HepG2 (cell line): ENCODE results near the gene KLHDC4. TPM values are rescaled to one million over a fixed set of nuclear protein-coding genes. Genes with fewer than 3 reads are reported as not detected.

ENCODE experiments used
- EED ChIP-seq: sonication (generic); formaldehyde crosslinking; IDR thresholded peaks from 2 replicates; pipeline ENCODE4 v1.5.0; 2020; ENCODE audit warnings: mild to moderate bottlenecking, missing genetic modification reagents
- FOXO1 ChIP-seq: sonication (generic); formaldehyde crosslinking; IDR thresholded peaks from 2 replicates; pipeline ENCODE4 v1.4.0; 2020; ENCODE audit warnings: missing genetic modification reagents
- POLR2AphosphoS2 ChIP-seq: IDR thresholded peaks from 2 replicates; pipeline ENCODE4 v1.6.1; 2011; ENCODE audit warnings: low read depth, low read length, improper control_type of control experiment
- RARA ChIP-seq: IDR thresholded peaks from 2 replicates; pipeline ENCODE4 v1.6.1; 2016; ENCODE audit warnings: missing genetic modification reagents, missing compliant biosample characterization
- TCF12 ChIP-seq, 2 experiments: fragments of 450-650 bp in 1 of 2; sonication (generic) in 1 of 2; formaldehyde crosslinking in 1 of 2; IDR thresholded peaks; 2 replicates each; pipeline versions ENCODE4 v1.6.1 to v1.8.0; 2017 to 2022; ENCODE audit warnings: antibody characterized with exemption in 1 of 2, mild to moderate bottlenecking in 1 of 2, missing genetic modification reagents in 1 of 2, moderate library complexity in 1 of 2
- XRCC5 ChIP-seq: fragments of 200-400 bp; formaldehyde crosslinking; optimal IDR thresholded peaks from 2 replicates; pipeline ENCODE3; 2017; ENCODE audit warnings: mild to moderate bottlenecking, low read length
- YEATS2 ChIP-seq: sonication (generic); formaldehyde crosslinking; IDR thresholded peaks from 2 replicates; pipeline ENCODE4 v1.4.0; 2020; ENCODE audit warnings: missing genetic modification reagents, borderline replicate concordance
- ZNF282 ChIP-seq: fragments of 450-650 bp; IDR thresholded peaks from 2 replicates; pipeline ENCODE4 v1.6.1; 2018; ENCODE audit not compliant: partially characterized antibody
- ZNF354B ChIP-seq: sonication (generic); formaldehyde crosslinking; IDR thresholded peaks from 2 replicates; pipeline ENCODE4 v1.8.0; 2022; ENCODE audit warnings: mild to moderate bottlenecking, missing genetic modification reagents
- ZNF460 ChIP-seq: sonication (generic); formaldehyde crosslinking; IDR thresholded peaks from 2 replicates; pipeline ENCODE4 v1.5.1; 2020; ENCODE audit warnings: missing genetic modification reagents, mild to moderate bottlenecking, borderline replicate concordance
- ZNF530 ChIP-seq: sonication (generic); formaldehyde crosslinking; IDR thresholded peaks from 2 replicates; pipeline ENCODE4 v1.5.0; 2020; ENCODE audit warnings: low read depth, mild to moderate bottlenecking, missing genetic modification reagents
- ZNF567 ChIP-seq: sonication (generic); formaldehyde crosslinking; IDR thresholded peaks from 2 replicates; pipeline ENCODE4 v1.8.1; 2023; ENCODE audit warnings: mild to moderate bottlenecking, missing genetic modification reagents, borderline replicate concordance
- ZNF670 ChIP-seq: sonication (generic); formaldehyde crosslinking; IDR thresholded peaks from 2 replicates; pipeline ENCODE4 v1.8.0; 2022; ENCODE audit warnings: mild to moderate bottlenecking, missing genetic modification reagents, borderline replicate concordance
- ZNF878 ChIP-seq: sonication (generic); formaldehyde crosslinking; IDR thresholded peaks from 2 replicates; pipeline ENCODE4 v1.8.1; 2023; ENCODE audit warnings: mild to moderate bottlenecking, missing genetic modification reagents, moderate library complexity
- polyA plus RNA-seq, 8 experiments: library from polyadenylated mRNA; depleted of rRNA in 3 of 8; stranded (reverse) in 7 of 8; unstranded in 1 of 8; fragments of >200 nt; fragmentation: Illumina TruSeq in 4 of 8; extraction: Trizol in 4 of 8; gene quantifications; 2 replicates each; pipeline versions ENCODE4 v1.2.1 to v1.2.3, GENCODE V29; 2011 to 2016; ENCODE audit warnings: low read depth in 4 of 8, missing spikeins in 1 of 8, mixed read lengths in 1 of 8; ENCODE audit not compliant: insufficient read depth in 1 of 8
- total RNA-seq, 5 experiments: library from RNA; depleted of rRNA; stranded (reverse); fragments of >200 nt; fragmentation: Illumina TruSeq; extraction: Trizol; gene quantifications; 2 replicates each; pipeline ENCODE4 v1.2.3, GENCODE V29; 2016; ENCODE audit warnings: low read depth in 1 of 5
- TF ChIP-seq, protein P1 (sequence below): IDR thresholded peaks from 2 replicates; pipeline ENCODE4 v1.6.1; 2018; ENCODE audit warnings: missing genetic modification reagents
- TF ChIP-seq, protein P2 (sequence below): sonication (generic); formaldehyde crosslinking; IDR thresholded peaks from 2 replicates; pipeline ENCODE4 v1.5.0; 2020; ENCODE audit warnings: mild to moderate bottlenecking, missing genetic modification reagents
- TF ChIP-seq, protein P3 (sequence below): sonication (generic); formaldehyde crosslinking; IDR thresholded peaks from 2 replicates; pipeline ENCODE4 v1.4.0; 2020; ENCODE audit warnings: missing genetic modification reagents
- TF ChIP-seq, protein P4 (sequence below): sonication (generic); formaldehyde crosslinking; IDR thresholded peaks from 2 replicates; pipeline ENCODE4 v1.4.0; 2020; ENCODE audit warnings: missing genetic modification reagents
- TF ChIP-seq, protein P5 (sequence below): sonication (generic); formaldehyde crosslinking; IDR thresholded peaks from 2 replicates; pipeline ENCODE4 v1.5.1; 2020; ENCODE audit warnings: missing genetic modification reagents, mild to moderate bottlenecking, borderline replicate concordance

KLHDC4 gene
- total and polyA plus RNA-seq, 2 of the 13 experiments (the other 11 are each of a cell fraction or from before 2014, with no cell fraction given): 18.7 to 31.8 TPM

DNA sequence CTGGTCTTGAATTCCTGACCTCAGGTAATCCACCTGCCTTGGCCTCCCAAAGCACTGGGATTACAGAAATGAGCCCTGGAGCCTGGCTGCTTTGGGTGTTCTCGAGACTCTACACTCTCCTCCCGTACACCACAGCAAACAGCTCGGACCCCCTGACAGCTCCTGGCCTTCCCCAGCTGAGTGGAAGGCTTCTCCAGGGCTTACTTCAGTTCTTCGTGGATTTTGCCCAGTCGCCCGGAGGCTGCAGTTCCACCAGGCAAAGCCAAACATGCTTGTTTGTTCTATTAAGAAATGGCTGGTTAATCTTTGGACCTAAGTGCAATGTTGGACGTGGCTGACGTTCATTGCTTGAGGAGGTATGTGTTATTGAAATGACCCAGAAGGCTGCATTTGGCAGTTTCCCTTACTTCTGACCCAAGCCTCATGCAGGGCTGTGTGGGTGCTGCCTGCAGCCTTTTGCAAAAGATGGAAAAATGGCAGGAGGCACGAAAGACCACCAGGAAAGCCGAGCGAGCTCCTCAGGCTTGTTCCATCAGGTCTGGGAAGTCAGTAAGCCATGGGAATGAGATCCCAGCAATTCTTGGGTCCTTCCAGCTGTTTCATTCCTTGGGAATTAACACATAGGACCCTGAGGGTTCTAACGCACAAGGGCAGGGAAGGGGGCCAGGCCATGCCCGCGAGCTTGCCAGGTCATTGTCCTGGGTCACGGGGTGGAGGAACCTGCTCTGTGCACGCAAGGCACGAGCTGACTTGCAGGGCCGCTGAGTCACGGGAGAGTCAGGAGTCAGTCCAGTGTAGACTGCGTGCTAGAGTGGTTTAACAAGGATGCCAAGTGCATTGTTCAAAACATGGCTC lies 23.9 kb upstream of the KLHDC4 start (continued):
- TF ChIP-seq, protein P1, sequence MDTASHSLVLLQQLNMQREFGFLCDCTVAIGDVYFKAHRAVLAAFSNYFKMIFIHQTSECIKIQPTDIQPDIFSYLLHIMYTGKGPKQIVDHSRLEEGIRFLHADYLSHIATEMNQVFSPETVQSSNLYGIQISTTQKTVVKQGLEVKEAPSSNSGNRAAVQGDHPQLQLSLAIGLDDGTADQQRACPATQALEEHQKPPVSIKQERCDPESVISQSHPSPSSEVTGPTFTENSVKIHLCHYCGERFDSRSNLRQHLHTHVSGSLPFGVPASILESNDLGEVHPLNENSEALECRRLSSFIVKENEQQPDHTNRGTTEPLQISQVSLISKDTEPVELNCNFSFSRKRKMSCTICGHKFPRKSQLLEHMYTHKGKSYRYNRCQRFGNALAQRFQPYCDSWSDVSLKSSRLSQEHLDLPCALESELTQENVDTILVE (CRISPR knock-in tag): peak; percentile 63; the same call in 1 of the 2 replicates
- TF ChIP-seq RARA (CRISPR knock-in tag) (peak; percentile 73), ZNF670 (CRISPR knock-in tag) (no peak; the same call in 1 of the 2 replicates), ZNF460 (CRISPR knock-in tag) (peak; percentile 61; the same call in 1 of the 2 replicates), EED (no peak), POLR2AphosphoS2 (no peak), ZNF354B (no peak), XRCC5 (no peak), YEATS2 (CRISPR knock-in tag) (peak; percentile 26; the same call in 1 of the 2 replicates), ZNF567 (CRISPR knock-in tag) (peak; percentile 39; the same call in 1 of the 2 replicates), ZNF878 (CRISPR knock-in tag) (no peak), FOXO1 (CRISPR knock-in tag) (peak; percentile 68), TCF12 (IDR thresholded peaks at IDR 0.05) (no peak), TCF12 (CRISPR knock-in tag; IDR thresholded peaks at IDR 0.05) (0 out of 2 replicates have a peak, but pooled peaks have one; percentile 71), ZNF282 (no peak), ZNF530 (CRISPR knock-in tag) (no peak)
- TF ChIP-seq, protein P2, sequence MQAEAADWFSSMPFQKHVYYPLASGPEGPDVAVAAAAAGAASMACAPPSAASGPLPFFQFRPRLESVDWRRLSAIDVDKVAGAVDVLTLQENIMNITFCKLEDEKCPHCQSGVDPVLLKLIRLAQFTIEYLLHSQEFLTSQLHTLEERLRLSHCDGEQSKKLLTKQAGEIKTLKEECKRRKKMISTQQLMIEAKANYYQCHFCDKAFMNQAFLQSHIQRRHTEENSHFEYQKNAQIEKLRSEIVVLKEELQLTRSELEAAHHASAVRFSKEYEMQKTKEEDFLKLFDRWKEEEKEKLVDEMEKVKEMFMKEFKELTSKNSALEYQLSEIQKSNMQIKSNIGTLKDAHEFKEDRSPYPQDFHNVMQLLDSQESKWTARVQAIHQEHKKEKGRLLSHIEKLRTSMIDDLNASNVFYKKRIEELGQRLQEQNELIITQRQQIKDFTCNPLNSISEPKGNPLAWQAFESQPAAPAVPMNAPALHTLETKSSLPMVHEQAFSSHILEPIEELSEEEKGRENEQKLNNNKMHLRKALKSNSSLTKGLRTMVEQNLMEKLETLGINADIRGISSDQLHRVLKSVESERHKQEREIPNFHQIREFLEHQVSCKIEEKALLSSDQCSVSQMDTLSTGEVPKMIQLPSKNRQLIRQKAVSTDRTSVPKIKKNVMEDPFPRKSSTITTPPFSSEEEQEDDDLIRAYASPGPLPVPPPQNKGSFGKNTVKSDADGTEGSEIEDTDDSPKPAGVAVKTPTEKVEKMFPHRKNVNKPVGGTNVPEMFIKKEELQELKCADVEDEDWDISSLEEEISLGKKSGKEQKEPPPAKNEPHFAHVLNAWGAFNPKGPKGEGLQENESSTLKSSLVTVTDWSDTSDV (CRISPR knock-in tag): no peak
- TF ChIP-seq, protein P3, sequence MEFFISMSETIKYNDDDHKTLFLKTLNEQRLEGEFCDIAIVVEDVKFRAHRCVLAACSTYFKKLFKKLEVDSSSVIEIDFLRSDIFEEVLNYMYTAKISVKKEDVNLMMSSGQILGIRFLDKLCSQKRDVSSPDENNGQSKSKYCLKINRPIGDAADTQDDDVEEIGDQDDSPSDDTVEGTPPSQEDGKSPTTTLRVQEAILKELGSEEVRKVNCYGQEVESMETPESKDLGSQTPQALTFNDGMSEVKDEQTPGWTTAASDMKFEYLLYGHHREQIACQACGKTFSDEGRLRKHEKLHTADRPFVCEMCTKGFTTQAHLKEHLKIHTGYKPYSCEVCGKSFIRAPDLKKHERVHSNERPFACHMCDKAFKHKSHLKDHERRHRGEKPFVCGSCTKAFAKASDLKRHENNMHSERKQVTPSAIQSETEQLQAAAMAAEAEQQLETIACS (CRISPR knock-in tag): 0 out of 2 replicates have a peak, but pooled peaks have one; percentile 17
- TF ChIP-seq, protein P4, sequence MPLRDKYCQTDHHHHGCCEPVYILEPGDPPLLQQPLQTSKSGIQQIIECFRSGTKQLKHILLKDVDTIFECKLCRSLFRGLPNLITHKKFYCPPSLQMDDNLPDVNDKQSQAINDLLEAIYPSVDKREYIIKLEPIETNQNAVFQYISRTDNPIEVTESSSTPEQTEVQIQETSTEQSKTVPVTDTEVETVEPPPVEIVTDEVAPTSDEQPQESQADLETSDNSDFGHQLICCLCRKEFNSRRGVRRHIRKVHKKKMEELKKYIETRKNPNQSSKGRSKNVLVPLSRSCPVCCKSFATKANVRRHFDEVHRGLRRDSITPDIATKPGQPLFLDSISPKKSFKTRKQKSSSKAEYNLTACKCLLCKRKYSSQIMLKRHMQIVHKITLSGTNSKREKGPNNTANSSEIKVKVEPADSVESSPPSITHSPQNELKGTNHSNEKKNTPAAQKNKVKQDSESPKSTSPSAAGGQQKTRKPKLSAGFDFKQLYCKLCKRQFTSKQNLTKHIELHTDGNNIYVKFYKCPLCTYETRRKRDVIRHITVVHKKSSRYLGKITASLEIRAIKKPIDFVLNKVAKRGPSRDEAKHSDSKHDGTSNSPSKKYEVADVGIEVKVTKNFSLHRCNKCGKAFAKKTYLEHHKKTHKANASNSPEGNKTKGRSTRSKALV (CRISPR knock-in tag): peak; percentile 58; the same call in 1 of the 2 replicates
- TF ChIP-seq, protein P5, sequence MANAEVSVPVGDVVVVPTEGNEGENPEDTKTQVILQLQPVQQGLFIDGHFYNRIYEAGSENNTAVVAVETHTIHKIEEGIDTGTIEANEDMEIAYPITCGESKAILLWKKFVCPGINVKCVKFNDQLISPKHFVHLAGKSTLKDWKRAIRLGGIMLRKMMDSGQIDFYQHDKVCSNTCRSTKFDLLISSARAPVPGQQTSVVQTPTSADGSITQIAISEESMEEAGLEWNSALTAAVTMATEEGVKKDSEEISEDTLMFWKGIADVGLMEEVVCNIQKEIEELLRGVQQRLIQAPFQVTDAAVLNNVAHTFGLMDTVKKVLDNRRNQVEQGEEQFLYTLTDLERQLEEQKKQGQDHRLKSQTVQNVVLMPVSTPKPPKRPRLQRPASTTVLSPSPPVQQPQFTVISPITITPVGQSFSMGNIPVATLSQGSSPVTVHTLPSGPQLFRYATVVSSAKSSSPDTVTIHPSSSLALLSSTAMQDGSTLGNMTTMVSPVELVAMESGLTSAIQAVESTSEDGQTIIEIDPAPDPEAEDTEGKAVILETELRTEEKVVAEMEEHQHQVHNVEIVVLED (CRISPR knock-in tag): no peak
